Kidney epithelial cell (primary cell): Measurements from ENCODE around the gene CLASP2. TPM values are rescaled to one million over a fixed set of nuclear protein-coding genes. Genes with fewer than 3 reads are reported as not detected.

Experiments
- DNase-seq: peaks from one replicate; pipeline ENCODE4 v3.0.0-alpha.2; 2010; ENCODE audit warnings: low read depth
- H3K27me3 ChIP-seq: 2 replicates; pipeline ENCODE4 v1.6.0; 2011; ENCODE audit warnings: low read length; ENCODE audit not compliant: control insufficient read depth, insufficient read depth
- H3K36me3 ChIP-seq: 2 replicates; pipeline ENCODE4 v1.5.1; 2011; ENCODE audit warnings: low read length; ENCODE audit not compliant: control insufficient read depth, insufficient read depth
- H3K4me3 ChIP-seq: 2 replicates; pipeline ENCODE4 v1.5.1; 2011; ENCODE audit warnings: low read depth, mild to moderate bottlenecking, control low read depth, low read length
- total RNA-seq: library from RNA; depleted of rRNA; stranded (reverse); fragments of >200 nt; gene quantifications from 2 replicates; pipeline ENCODE4 v1.2.3, GENCODE V29; 2015
- TF ChIP-seq, protein P1 (sequence below): IDR thresholded peaks from 2 replicates; pipeline ENCODE4 v1.5.1; 2011; ENCODE audit warnings: mild to moderate bottlenecking, moderate library complexity, low read length, control low read depth, inconsistent platforms; ENCODE audit not compliant: insufficient read depth, poor library complexity, severe bottlenecking

The CLASP2 gene
- total RNA-seq, 1 donor from 2014 or later, result 52.4 TPM

GRCh38 chr3:33711100-33711499 lies 7.0 kb downstream of the CLASP2 start:
- no peak for DNase-seq
- Histone ChIP-seq H3K27me3 (no peaks in the 10 kb centered on the region), H3K4me3 (no peak overlapping the region), H3K36me3 (no peaks in the 10 kb centered on the region)
- TF ChIP-seq, protein P1, sequence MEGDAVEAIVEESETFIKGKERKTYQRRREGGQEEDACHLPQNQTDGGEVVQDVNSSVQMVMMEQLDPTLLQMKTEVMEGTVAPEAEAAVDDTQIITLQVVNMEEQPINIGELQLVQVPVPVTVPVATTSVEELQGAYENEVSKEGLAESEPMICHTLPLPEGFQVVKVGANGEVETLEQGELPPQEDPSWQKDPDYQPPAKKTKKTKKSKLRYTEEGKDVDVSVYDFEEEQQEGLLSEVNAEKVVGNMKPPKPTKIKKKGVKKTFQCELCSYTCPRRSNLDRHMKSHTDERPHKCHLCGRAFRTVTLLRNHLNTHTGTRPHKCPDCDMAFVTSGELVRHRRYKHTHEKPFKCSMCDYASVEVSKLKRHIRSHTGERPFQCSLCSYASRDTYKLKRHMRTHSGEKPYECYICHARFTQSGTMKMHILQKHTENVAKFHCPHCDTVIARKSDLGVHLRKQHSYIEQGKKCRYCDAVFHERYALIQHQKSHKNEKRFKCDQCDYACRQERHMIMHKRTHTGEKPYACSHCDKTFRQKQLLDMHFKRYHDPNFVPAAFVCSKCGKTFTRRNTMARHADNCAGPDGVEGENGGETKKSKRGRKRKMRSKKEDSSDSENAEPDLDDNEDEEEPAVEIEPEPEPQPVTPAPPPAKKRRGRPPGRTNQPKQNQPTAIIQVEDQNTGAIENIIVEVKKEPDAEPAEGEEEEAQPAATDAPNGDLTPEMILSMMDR, result no peak

GRCh38 chr3:33706056-33706455 lies 12.0 kb downstream of the CLASP2 start:
- no peaks in the 10 kb centered on the region for H3K27me3 ChIP-seq
- no peak overlapping the region for H3K4me3 ChIP-seq
- DNase-seq, result no peak
- no peaks in the 10 kb centered on the region for H3K36me3 ChIP-seq
- TF ChIP-seq, protein P1, result no peak

DNA sequence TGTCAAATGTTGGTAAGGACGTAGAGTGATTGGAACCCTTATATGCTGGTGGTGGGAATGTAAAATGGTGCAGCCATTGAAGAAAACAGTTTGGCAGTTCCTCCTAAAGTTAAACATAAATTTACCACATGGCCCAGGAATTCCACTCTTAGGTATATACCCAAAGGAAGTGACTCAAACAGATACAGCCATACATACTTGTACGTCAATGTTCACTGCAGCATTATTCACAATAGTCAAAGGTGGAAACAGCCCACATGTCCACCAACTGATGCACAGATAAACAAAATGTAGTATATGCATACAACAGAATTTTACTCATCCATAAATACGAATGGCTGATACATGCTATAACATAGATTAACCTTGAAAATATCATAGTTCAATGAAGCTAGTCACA lies 13.2 kb downstream of the CLASP2 start:
- no peak overlapping the region for H3K4me3 ChIP-seq
- H3K36me3 ChIP-seq, result no peaks in the 10 kb centered on the region
- TF ChIP-seq, protein P1, result no peak
- no peaks in the 10 kb centered on the region for H3K27me3 ChIP-seq
- no peak for DNase-seq

DNA sequence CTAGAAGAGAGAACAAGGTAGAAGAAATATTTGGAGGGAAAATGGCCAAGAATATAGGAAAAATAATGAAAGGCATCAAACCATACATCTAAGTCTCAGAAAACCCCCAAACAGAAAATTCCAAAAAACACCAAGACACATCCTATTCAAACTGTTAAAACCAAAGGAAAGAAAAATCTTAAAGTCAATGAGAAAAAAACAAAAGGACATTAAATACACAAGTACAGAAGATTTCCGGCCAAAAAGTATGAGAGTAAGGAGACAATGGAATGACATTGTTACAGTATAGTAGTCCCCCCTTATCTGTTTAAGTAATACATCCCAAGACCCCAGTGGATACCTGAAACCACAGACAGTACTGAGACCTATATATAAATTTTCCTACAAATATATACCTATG lies 18.8 kb downstream of the CLASP2 start:
- DNase-seq, result no peak
- H3K36me3 ChIP-seq, result no peaks in the 10 kb centered on the region
- TF ChIP-seq, protein P1, result no peak

GRCh38 chr3:33694944-33695343 lies 23.1 kb downstream of the CLASP2 start:
- Histone ChIP-seq H3K36me3 (no peaks in the 10 kb centered on the region), H3K27me3 (no peaks in the 10 kb centered on the region), H3K4me3 (no peak overlapping the region)
- TF ChIP-seq, protein P1, result no peak
- no peak for DNase-seq

More for the DNA sequence above, 18.8 kb downstream of the CLASP2 start:
- H3K27me3 ChIP-seq, result no peaks in the 10 kb centered on the region
- no peak overlapping the region for H3K4me3 ChIP-seq

DNA sequence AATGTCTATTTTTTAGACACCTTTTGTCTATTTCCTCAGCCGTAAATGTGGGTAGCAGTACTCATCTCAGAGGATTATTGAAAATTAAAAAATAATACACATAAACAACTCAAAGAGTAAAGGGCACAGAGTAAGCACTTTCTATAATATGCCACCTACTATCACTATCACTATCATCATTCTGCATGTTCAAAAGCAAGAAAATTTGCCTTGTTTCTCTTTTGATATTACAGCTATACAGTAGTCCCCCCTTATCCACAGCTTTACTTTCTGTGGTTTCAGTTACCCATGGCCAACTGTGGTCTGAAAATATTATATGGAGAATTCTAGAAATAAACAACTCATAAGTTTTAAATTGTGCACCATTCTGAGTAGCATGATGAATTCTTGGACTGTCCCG lies 27.7 kb downstream of the CLASP2 start:
- H3K36me3 ChIP-seq, result no peaks in the 10 kb centered on the region
- H3K27me3 ChIP-seq, result no peaks in the 10 kb centered on the region
- TF ChIP-seq, protein P1, result no peak
- no peak for DNase-seq
- H3K4me3 ChIP-seq, result no peak overlapping the region
